NCI-H345 (cell line): ENCODE measurements around the gene THRB.

ENCODE experiments used
- DNase-seq: peaks from one replicate; lab custom pipeline; 2025; lab: John Stamatoyannopoulos, UW

Gene THRB

DNA sequence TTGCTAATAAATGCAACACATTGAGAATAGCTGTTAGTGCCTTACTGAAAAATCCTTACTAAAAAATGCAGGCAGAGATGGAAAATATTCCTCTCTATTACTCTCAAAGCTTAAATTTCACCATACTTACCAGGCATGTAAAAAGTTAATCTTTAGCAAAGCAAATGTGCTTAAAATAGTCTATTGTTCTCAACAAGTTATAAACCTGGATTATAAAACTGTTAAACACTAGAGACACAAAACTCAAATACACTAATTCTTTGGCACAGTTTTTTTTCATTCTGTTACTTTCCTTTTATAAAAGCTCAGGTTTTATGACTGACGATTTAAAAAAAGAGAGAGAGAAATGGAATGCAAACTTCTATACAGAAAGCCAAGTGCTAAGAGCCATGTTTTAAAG is 119.8 kb downstream of the THRB start:
- no peak for DNase-seq

GRCh38 chr3:24373198-24373959 is 121.3 kb downstream of the THRB start:
- no peak for DNase-seq

DNA sequence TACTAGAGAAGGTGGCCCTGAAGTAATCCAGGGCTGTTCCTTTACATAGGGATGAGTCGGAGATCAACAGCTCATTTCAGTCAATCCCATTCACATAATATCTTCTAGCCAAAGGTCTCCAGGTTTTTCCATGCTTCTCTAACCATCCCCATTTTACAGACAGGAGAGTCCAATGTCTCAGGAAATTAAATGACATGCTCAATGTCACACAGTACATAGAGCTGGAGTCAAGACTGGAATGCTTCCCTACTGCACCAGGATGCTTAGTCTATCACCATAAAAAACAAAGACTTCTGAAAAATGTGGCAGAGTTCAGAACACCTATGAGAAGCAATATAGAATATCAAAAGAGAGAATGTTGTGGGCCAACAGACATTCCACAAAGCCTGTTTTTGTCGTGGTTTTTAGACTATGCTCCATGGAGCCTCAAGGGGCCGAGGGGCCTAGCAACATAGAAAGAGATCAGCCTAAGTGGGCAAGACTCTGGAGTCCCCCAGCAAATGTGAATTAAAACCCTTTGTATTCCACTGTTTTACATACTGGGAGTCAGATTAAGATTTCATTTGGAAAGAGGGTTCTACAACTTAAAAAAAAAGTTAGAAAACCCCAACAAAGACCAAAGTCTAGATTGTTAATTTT is 122.0 kb downstream of the THRB start:
- DNase-seq = no peak

- no peak for DNase-seq
These were observed 124.1 kb downstream of the THRB start for GRCh38 chr3:24370352-24371090.

- DNase-seq = no peak
These were observed 126.0 kb downstream of the THRB start for GRCh38 chr3:24368605-24369004.

GRCh38 chr3:24367664-24368264 is 126.9 kb downstream of the THRB start:
- no peak for DNase-seq

DNA sequence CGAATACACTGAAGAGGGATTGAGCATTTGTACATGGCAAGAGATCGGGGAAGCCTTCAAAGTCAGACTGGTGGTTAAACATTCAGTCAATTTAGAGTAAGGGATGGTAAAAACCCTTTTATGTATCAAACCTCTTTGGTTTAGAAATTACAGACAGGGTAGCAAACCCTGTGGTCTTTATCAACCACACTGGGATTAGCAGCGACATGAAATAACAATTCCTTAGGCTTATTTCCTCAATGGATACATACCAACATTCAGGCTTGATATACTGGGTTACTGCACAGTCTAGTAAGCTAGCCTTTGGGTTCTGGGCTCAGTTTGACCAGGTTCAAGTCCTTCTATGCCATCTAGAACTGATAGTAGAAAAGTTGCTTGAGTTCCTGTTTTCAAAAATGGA is 127.4 kb downstream of the THRB start:
- no peak for DNase-seq

DNA sequence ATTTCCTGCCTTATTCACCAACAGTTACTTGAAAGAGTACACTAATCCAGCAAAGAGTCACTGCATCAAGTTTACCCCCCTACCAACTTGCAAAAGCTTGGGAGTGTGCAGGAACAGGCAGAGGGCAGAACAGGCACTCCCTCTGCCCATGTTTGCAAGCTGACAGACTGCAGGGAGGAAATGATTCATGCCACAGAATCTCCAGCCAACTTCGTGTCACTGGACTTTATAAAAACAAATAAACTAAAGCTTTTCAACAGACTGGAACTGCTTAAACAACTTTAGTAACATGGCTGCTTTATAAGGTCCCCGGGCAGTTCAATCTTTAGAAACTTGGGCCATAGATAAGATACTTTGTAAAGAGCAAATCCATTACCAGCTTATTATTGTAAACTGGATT is 129.5 kb downstream of the THRB start:
- no peak for DNase-seq

DNA sequence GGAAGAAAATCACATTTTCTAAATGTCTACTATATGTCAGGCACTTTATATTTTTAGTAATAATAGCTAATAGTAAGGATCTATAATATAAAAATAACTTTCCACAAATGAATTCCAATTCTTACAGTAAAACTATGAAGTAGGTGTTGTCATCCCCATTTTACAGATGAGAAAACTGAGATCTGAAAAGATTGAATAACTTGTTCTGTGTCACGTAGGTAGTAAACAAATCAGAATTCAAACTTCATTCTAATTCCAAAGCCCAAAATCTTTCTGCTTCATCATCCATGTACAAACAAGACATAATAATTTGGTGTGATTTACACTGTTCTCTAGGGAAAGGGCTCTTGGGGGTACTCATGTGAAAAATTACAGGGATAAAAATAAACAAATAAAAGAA is 130.3 kb downstream of the THRB start:
- no peak for DNase-seq

DNA sequence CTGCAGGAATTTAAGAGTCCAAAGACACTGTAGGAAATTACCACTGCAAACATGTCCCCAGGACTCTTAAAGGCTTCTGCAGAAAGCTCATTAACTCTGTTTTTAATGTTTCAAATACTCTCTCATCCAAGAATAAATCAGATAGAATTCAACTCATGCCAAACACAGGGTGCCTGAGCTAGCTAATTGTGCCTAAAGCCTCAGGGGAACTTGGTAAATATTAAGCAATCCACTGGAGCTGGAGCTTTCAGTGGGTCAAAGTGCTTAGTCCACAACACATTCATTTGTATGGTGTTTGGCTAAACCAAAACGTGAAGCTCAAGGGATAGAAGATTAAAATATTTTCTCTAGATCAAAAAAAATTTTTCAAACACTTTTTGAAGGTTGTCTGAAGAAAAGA is 131.4 kb downstream of the THRB start:
- DNase-seq = no peak

GRCh38 chr3:24361623-24362022 is 133.0 kb downstream of the THRB start:
- no peak for DNase-seq

- DNase-seq = no peak
These were observed 133.7 kb downstream of the THRB start for GRCh38 chr3:24360957-24361356.

DNA sequence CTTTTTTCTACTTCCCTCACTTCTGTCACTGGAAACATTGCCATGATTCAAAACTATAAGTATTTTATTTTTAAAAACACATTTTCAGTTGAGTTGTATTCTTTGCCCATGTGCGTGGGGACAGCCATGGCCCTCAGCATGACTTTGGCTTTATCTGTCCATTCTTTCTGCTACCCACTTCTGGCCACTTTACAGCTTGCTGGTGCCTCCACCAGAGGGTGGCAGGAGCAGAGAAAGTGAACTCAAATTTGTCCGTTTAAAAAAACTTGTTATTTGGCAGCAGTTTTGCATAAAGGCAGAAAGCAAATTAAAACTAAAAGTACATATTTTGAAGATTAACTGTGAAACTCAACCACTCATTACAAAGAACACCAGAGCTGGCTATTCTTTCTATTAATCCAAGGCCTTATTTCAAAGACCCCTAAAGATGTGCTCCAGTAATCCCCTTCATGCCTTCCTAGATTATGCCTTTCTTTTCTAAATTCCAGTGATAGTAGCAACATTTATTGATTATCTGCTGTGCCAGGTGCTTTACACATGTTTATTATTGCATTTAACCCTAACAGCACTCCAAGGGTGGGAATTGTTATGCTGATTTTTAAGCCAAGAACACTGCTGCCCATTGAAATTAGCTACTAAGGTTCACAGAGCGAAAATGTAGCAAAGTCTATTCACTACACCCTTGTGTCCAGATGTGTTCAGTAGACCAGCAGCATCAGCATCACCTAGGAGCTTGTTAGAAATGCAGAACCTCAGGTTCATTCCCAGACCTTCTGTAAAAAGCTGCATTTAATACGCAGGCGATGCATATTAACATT is 134.8 kb downstream of the THRB start:
- DNase-seq = no peak

GRCh38 chr3:24359102-24359501 is 135.5 kb downstream of the THRB start:
- DNase-seq = no peak

DNA sequence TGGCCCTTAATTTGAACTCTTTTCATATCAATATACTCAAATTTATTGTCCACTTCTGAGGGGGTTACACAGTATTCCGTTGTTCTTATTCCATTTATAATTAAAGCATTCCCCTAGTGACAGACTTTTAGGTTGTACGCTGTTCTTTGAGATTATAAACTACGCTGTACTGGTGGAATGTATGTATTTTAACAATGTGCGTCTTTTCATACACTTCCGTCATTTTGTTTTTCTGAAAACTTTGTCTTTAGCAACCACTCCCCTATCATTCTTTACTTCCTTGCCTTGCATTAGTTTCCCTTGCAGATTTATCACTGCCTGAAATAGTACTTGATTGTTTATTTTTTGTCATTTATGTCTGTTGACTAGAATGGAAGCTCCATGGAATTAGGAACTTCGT is 137.0 kb downstream of the THRB start:
- no peak for DNase-seq

GRCh38 chr3:24355806-24356205 is 138.8 kb downstream of the THRB start:
- DNase-seq = no peak

DNA sequence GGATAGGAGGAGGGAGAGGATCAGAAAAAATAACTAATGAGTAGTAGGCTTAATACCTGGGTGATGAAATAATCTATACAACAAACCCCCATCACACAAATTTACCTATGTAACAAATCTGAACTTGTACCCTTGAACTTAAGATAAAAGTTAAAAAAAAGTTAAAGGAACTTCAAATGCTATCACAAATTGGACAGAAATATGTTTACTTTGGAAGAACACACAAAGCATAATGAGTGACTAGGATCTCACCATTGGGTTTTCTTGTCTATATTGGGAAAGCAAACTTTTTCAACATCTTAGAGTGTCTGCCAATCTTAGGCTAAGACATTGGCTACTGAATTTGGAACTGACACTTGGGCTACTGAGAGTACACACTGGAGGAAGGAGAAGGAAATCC is 140.4 kb downstream of the THRB start:
- no peak for DNase-seq

- no peak for DNase-seq
These were observed 141.6 kb downstream of the THRB start for GRCh38 chr3:24352893-24353553.

- DNase-seq = no peak
These were observed 142.7 kb downstream of the THRB start for GRCh38 chr3:24351779-24352469.

DNA sequence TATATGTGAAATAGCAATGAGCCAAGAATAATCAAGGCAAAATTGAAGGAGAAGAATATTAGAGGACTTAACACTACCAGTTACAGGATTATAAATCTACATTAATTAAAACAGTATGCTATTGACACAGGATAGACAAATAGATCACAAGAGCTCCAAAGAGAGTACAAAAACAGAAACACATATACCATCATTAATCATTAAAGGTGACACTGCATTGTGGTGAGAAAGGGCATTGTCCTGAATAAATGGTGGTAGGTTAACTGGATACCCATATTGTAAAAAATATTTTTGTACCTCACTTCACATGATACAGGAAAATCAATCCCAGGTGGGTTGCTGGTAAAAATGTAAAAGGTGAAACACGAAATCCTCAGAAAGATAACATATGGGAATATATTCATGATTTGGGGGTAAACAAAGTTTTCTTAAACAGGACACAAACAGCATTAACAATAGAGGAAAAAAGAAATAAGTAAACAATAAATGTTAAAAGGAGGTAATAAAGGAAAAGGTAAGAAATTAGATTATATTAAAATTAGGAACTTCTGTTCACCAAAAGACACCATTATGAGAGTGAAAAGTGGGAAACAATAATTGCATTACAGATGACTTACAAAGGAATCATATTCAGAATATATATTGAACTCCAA is 145.2 kb downstream of the THRB start:
- no peak for DNase-seq
